Measurements from ENCODE around the gene ACSBG1.

Gene ACSBG1

DNA sequence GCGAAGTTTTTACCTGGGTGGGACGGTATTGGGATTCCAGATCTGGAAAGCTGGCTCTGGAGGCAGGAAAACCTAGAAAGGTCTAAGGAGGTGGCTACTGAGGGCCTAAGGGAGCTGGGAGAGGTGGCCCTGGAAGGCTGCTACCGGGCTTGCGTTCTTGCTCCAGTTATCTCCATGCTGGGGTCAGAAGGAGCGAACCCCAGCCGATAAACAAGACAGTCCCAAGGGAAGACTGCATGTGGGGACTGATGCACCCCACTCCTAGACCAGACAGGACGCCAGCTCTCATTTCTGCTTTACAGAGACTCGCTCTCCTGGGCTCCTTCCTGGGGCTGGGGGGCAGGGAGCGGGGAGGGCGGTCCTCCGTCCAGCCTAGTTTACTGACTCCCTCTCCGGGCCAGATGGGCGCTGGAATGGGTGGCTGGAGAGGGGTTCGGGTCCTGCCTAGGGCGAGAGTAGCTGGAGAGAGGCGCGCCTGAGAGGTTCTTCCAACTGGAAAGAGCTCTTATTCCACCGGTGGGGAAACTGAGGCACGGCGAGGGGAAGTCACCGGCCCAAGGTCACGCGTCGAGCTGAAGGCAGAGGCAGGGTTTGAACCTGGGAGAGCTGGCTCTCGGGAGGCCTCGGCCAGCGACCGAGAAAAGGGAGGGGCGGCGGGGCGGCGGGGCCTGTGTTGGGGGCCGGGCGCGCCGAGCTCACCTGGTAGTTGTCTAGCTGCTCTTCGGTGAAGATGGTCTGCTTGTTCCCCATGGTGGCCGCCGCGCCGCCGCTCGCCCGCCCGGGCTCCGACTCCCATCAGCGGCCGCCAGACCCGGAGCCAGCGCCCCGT lies 103.7 kb downstream of the ACSBG1 start:
- no peak for DNase-seq (ENCODE audit: low read depth)

DNA sequence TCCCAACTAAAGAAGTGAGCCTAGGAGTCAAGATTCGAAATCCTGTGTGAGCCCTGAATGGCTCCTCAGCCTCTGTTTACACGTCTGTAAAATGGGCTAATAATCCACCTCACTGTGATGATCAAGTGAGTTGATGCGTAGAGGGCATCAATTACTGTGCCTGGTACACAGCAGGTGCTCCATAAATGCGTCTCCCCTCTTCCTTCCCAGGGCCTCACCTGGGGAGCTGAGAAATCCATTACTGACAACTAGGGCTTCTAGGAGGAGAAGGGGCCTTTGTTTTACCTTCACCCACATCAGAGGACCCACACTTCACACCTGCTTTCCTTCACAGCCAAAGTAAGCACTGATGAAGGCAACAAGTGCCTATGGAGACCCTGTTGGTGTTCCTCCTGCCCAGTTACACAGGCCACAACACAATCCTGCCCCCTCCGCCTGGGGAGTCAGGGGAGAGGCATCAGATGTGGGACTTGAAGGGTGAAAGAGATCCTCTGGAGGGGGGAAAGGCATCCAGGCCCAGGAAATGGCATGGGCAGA lies 104.5 kb downstream of the ACSBG1 start:
- DNase-seq (ENCODE audit: low read depth): no peak

DNA sequence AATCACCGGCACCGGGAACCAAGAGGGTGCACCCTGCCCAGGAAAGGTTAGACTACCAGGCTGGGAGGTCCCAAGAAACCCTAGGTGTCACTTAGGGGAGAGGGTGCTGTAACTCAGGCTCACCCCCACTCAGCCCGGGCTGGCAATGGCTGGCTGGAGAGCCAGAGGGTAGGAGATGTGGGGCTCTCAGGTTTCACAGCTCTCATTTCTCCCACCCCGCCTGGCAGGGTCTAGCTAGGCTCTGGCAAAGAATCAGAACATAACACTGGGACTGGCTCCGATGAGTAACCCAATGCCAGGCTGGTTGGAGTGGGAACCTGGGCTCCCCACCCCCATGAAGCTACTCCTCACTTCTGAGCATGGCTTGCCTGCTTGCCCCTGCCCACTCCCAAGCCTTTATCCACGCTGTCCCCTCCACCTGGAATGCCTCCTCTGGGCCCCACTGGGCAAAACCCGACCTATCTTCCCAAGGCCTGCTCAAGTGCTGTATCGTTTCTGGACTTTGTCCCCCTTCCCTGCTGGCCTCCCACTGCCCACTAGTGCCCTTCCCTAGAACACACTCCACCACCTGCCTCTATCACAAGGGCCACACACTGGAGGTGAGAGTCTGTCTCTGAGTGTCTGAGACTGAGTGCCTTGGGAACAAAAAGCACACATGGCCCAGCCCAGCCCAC lies 105.2 kb downstream of the ACSBG1 start:
- no peak for DNase-seq (ENCODE audit: low read depth)

DNA sequence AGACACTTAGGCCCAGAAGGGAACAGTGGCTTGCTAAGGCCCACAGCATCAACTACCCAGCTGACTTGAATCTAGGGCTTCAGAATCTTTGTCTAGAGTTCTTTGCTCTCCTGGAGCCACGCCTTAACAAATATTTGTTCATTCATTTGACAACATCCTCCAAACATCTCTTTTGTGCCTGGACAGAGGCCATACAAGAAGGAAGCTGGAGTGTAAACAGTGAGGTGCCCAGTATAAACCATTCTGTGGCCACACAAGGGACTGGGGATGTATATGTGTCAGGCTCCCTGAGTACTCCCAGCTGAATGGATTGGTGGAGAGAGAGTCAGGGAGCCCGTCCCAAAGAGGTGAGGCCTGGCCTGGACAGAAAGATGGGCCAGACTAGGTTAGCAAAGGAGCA lies 106.5 kb downstream of the ACSBG1 start:
- DNase-seq (ENCODE audit: low read depth): no peak

DNA sequence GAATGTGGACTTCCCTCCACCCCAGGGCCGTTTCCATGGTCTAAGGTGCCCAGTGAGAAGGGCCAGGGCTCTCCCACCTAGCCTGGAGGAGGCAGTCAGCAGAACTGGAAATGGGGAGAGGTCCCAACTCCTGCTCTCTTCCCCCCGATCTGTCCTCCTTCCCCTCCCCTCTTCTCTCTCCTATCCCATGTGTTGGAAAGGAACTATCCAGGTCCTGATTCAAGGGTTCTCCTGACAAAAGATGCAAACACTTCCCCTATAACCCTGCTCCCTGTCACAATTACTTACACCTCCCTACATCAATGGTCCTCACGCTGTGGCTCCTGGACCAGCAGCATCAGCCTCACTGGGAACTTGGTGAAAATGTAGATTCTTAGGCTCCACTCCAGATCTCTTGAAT lies 109.1 kb downstream of the ACSBG1 start:
- no peak for DNase-seq (ENCODE audit: low read depth)

DNA sequence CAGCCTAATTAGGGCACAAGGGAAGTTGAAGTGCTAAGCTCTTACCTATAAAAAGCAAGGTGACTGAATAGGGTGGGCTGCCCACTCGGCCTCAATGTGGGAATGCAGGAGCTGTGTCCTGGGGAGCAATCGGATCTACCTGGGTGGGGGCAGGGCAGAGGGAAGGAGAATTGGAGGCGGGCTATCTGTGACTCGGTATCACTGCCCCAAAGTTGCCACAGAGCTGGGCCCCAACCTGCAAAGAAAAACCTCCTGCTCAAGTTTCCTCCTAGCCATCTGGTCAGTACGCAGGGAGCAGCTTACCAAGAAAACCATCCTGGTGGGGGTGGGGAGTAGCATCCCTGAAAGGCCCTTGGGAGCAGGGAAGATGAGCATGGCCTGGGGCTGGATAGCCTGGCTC lies 113.8 kb downstream of the ACSBG1 start:
- DNase-seq (ENCODE audit: low read depth): no peak
